ENCODE results near the gene ANXA10. TPM values are rescaled to one million over a fixed set of nuclear protein-coding genes. Genes with fewer than 3 reads are reported as not detected.

The ANXA10 gene
- polyA plus RNA-seq, 2 donors, result 0.02 to 0.51 TPM

DNA sequence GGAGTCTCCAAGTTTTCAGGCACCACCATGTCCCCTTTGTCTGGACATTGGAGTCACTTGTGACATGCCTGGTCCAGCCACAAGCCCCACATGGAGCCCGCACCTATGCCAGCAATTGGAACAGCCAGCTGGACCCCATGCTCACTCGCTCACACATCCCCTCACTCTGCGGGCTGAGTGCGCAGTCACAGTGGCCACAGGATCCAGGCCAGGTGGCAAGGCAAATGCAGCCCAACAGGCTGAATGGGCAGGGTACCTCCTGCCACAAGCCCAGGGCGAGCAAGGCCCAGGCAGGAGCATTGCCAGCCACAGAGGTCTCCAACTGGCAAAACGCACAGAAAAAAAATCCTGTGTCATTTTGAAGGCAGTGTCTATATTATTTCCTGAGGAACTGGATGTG, 82.0 kb downstream of the ANXA10 start:
- no peaks in the 10 kb centered on the region for H3K4me1 ChIP-seq (ENCODE audit: control insufficient read depth in 2 of 2, insufficient read depth in 2 of 2, low read length in 1 of 2)
- no peaks in the 10 kb centered on the region for H3K9me3 ChIP-seq (ENCODE audit: control insufficient read depth in 2 of 2, insufficient read depth in 1 of 2, low read depth in 1 of 2, low read length in 1 of 2)
- H3K27me3 ChIP-seq (ENCODE audit: control insufficient read depth in 1 of 2, insufficient read depth in 2 of 2, low read length in 2 of 2), result no peaks in the 10 kb centered on the region
- no peak overlapping the region for H3K4me3 ChIP-seq (ENCODE audit: low read depth in 1 of 2, low read length in 2 of 2)
- no peaks in the 10 kb centered on the region for H3K36me3 ChIP-seq (ENCODE audit: control insufficient read depth in 2 of 2, insufficient read depth in 2 of 2, low read length in 1 of 2)
- WGBS, 2 donors, result 88 to 90% methylated on average over 6 of the region's 6 CpGs
- H3K27ac ChIP-seq (ENCODE audit: low read depth in 2 of 2, low read length in 1 of 2), result no peak overlapping the region

DNA sequence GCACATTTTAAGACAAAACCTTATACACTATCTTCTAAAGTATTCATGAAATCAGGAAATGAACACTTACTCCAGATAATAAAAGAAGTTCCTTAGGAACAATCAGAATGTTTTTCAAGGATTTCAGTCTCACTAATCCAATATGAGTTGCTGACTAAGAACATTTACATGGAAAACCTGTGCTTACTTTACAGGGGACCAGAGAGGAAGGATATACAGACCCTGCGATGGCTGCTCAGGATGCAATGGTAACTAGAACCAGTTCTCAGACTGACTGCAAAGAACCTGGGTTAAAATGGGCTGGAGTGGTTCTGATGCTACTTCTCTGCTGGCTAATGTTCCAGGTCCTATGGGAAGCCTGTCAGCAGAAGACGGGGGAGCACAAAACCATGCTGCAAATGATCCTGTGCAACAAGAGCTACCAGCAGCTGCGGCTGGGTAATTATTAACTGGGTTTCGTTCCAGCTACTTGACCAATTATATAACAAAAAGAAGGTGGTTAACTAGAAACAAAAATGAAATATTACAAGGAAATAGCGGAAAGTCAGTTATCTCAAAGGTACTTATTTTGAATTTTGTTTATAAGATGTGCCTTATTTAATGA, 85.3 kb downstream of the ANXA10 start:
- WGBS, 2 donors, result 67 to 82% methylated on average over 5 of the region's 5 CpGs
- no peaks in the 10 kb centered on the region for H3K4me1 ChIP-seq (ENCODE audit: control insufficient read depth in 2 of 2, insufficient read depth in 2 of 2, low read length in 1 of 2)

DNA sequence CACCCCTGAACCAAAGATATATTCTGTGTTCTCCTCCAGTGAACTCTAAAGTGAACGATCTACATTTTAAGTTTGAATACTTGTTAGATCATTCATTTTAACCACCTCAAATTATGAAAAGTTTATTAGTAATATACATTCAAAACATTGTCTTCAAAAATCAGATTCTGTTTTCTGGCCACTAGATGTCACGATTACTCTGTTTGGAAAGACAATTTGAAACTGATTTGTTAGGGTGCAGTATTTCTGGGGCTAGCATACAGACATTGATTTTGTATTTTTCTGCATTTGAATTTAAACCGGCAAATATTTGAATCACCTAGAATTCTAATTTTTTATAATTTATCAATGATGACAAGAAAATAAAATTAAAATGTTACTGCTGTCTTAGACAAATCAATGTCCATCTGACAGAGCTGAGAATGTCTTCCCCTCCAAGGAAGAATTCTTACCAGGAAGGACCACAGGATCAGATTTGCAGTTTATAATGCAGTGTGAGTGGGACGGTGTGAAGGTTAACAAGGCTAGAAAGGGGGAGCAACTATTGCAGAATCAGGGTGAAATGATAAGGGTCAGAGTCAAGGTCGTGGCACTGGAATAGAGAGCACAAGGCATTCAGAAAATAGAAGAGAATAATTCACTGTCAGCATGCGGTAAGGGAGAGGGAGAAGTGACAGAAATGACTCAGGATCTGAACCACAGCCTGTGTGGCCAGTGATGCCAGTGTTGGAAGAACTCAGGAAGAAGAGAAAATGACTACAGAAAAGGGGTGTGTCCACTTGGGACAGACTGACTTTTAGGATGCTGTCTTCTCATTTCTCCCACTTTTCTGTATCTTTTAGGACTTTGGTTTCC, 91.6 kb downstream of the ANXA10 start:
- no peak overlapping the region for H3K27ac ChIP-seq (ENCODE audit: low read depth in 2 of 2, low read length in 1 of 2)

More for the DNA sequence above, 85.3 kb downstream of the ANXA10 start:
- H3K27me3 ChIP-seq (ENCODE audit: control insufficient read depth in 1 of 2, insufficient read depth in 2 of 2, low read length in 2 of 2), result no peaks in the 10 kb centered on the region
- no peak overlapping the region for H3K4me3 ChIP-seq (ENCODE audit: low read depth in 1 of 2, low read length in 2 of 2)
- no peak overlapping the region for H3K27ac ChIP-seq (ENCODE audit: low read depth in 2 of 2, low read length in 1 of 2)
- no peaks in the 10 kb centered on the region for H3K36me3 ChIP-seq (ENCODE audit: control insufficient read depth in 2 of 2, insufficient read depth in 2 of 2, low read length in 1 of 2)
- H3K9me3 ChIP-seq (ENCODE audit: control insufficient read depth in 2 of 2, insufficient read depth in 1 of 2, low read depth in 1 of 2, low read length in 1 of 2), result no peaks in the 10 kb centered on the region

DNA sequence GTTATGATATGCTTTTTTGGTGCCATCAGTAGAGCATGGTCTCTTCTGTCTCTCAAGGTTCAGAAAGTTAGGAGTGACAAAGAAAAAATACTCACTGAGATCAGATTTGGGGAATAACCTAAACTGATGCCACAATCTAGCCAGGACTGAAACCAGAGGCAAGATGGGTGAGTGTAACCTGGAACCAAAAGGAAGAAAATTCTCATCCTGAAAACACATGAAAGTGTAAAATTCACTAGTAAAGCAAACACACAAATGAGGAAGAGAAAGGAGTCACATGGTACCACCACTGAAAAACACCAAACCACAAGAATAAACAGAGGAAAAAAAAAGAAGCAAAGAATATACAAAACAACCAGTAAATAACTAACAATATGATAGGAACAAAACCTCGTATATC, 96.4 kb downstream of the ANXA10 start:
- Histone ChIP-seq H3K4me3 (ENCODE audit: low read depth in 1 of 2, low read length in 2 of 2) (no peak overlapping the region), H3K27me3 (ENCODE audit: control insufficient read depth in 1 of 2, insufficient read depth in 2 of 2, low read length in 2 of 2) (no peaks in the 10 kb centered on the region), H3K27ac (ENCODE audit: low read depth in 2 of 2, low read length in 1 of 2) (no peak overlapping the region), H3K9me3 (ENCODE audit: control insufficient read depth in 2 of 2, insufficient read depth in 1 of 2, low read depth in 1 of 2, low read length in 1 of 2) (no peaks in the 10 kb centered on the region), H3K4me1 (ENCODE audit: control insufficient read depth in 2 of 2, insufficient read depth in 2 of 2, low read length in 1 of 2) (no peaks in the 10 kb centered on the region), H3K36me3 (ENCODE audit: control insufficient read depth in 2 of 2, insufficient read depth in 2 of 2, low read length in 1 of 2) (no peaks in the 10 kb centered on the region)
- 78 to 92% methylated on average over 1 of the region's 1 CpG for WGBS, 2 donors

More for the DNA sequence above, 91.6 kb downstream of the ANXA10 start:
- no peaks in the 10 kb centered on the region for H3K9me3 ChIP-seq (ENCODE audit: control insufficient read depth in 2 of 2, insufficient read depth in 1 of 2, low read depth in 1 of 2, low read length in 1 of 2)
- no peaks in the 10 kb centered on the region for H3K4me1 ChIP-seq (ENCODE audit: control insufficient read depth in 2 of 2, insufficient read depth in 2 of 2, low read length in 1 of 2)
- H3K4me3 ChIP-seq (ENCODE audit: low read depth in 1 of 2, low read length in 2 of 2), result no peak overlapping the region
- no peaks in the 10 kb centered on the region for H3K36me3 ChIP-seq (ENCODE audit: control insufficient read depth in 2 of 2, insufficient read depth in 2 of 2, low read length in 1 of 2)
- WGBS, 2 donors, result 27 to 33% methylated on average over 6 of the region's 6 CpGs
- H3K27me3 ChIP-seq (ENCODE audit: control insufficient read depth in 1 of 2, insufficient read depth in 2 of 2, low read length in 2 of 2), result no peaks in the 10 kb centered on the region

DNA sequence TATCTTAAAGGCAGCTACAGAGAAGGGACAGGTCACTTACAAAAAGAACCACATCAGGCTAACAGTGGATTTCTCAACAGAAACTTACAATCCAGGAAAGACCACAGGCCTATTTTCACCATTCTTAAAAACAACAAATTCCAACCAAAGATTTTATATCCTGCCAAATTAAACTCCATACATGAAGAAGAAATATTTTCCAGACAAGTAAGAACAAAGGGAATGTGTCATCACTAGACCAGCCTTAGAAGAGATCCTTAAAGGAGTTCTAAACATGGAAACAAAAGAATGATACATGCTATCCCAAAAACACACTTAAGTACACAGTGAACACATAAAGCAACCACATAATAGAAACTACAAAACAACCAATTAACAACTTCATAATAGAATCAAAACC, 105.6 kb downstream of the ANXA10 start:
- Histone ChIP-seq H3K27ac (ENCODE audit: low read depth in 2 of 2, low read length in 1 of 2) (no peak overlapping the region), H3K9me3 (ENCODE audit: control insufficient read depth in 2 of 2, insufficient read depth in 1 of 2, low read depth in 1 of 2, low read length in 1 of 2) (peaks cover 0 to 4% of the 10 kb centered on the region in 2 donors), H3K27me3 (ENCODE audit: control insufficient read depth in 1 of 2, insufficient read depth in 2 of 2, low read length in 2 of 2) (no peaks in the 10 kb centered on the region), H3K36me3 (ENCODE audit: control insufficient read depth in 2 of 2, insufficient read depth in 2 of 2, low read length in 1 of 2) (no peaks in the 10 kb centered on the region), H3K4me3 (ENCODE audit: low read depth in 1 of 2, low read length in 2 of 2) (no peak overlapping the region), H3K4me1 (ENCODE audit: control insufficient read depth in 2 of 2, insufficient read depth in 2 of 2, low read length in 1 of 2) (no peaks in the 10 kb centered on the region)

DNA sequence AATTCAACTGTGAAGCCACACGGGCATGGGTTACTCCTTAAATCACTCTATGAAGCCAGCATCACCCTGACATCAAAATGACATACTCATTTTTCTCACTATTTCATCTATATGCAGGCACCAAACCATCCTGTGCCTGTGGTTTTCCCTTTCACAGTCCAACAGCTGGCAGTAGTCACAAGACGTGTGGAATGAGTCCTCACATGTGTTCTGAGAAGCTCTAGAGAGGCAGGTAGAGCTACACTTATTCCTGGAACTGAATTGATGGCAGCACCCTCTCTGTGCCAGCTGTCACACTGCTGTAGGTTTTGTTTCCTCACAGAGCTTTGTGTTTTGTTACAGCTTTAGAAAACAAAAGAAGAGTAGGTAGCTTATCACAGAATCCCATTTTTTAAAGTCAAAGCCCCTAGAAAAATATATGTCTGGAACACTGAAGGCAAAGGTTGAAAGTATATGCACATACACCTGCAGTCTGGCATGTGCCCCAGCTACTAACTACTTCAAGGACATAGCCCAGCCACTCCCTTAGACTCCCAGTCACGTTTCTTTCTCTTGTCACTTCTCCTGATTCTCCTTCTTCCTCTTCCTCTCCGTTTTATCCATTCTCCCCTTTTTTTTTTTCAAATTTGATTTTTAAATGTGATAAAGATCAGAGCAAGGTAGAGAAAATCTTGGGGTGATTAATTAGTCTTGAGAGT, 107.1 kb downstream of the ANXA10 start:
- Histone ChIP-seq H3K4me3 (ENCODE audit: low read depth in 1 of 2, low read length in 2 of 2) (no peak overlapping the region), H3K4me1 (ENCODE audit: control insufficient read depth in 2 of 2, insufficient read depth in 2 of 2, low read length in 1 of 2) (no peaks in the 10 kb centered on the region), H3K27ac (ENCODE audit: low read depth in 2 of 2, low read length in 1 of 2) (no peak overlapping the region), H3K36me3 (ENCODE audit: control insufficient read depth in 2 of 2, insufficient read depth in 2 of 2, low read length in 1 of 2) (no peaks in the 10 kb centered on the region), H3K9me3 (ENCODE audit: control insufficient read depth in 2 of 2, insufficient read depth in 1 of 2, low read depth in 1 of 2, low read length in 1 of 2) (peaks cover 6 to 8% of the 10 kb centered on the region in 2 donors), H3K27me3 (ENCODE audit: control insufficient read depth in 1 of 2, insufficient read depth in 2 of 2, low read length in 2 of 2) (no peaks in the 10 kb centered on the region)
- 49 to 51% methylated on average over 4 of the region's 4 CpGs for WGBS, 2 donors

DNA sequence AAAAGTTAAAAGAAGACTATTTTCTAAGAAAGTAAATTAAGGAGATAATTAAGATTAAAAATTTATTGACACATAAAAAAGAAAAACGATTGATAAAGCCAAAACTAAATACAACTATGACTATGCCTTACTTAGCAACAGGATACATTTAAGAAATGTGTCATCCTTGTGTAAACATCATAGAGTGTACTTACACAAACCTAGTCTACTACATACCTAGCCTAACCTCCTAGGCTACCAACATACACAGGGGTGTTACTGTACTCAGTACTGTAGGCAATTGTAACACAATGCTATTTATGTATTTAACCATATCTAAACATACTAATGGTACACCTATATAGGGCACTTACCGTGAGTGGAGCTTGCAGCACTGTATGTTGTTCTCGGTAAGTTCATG, 108.3 kb downstream of the ANXA10 start:
- Histone ChIP-seq H3K9me3 (ENCODE audit: control insufficient read depth in 2 of 2, insufficient read depth in 1 of 2, low read depth in 1 of 2, low read length in 1 of 2) (peaks cover 6 to 8% of the 10 kb centered on the region in 2 donors), H3K27ac (ENCODE audit: low read depth in 2 of 2, low read length in 1 of 2) (no peak overlapping the region), H3K36me3 (ENCODE audit: control insufficient read depth in 2 of 2, insufficient read depth in 2 of 2, low read length in 1 of 2) (no peaks in the 10 kb centered on the region), H3K27me3 (ENCODE audit: control insufficient read depth in 1 of 2, insufficient read depth in 2 of 2, low read length in 2 of 2) (no peaks in the 10 kb centered on the region), H3K4me3 (ENCODE audit: low read depth in 1 of 2, low read length in 2 of 2) (no peak overlapping the region), H3K4me1 (ENCODE audit: control insufficient read depth in 2 of 2, insufficient read depth in 2 of 2, low read length in 1 of 2) (no peaks in the 10 kb centered on the region)
- 69 to 70% methylated on average over 3 of the region's 3 CpGs for WGBS, 2 donors

DNA sequence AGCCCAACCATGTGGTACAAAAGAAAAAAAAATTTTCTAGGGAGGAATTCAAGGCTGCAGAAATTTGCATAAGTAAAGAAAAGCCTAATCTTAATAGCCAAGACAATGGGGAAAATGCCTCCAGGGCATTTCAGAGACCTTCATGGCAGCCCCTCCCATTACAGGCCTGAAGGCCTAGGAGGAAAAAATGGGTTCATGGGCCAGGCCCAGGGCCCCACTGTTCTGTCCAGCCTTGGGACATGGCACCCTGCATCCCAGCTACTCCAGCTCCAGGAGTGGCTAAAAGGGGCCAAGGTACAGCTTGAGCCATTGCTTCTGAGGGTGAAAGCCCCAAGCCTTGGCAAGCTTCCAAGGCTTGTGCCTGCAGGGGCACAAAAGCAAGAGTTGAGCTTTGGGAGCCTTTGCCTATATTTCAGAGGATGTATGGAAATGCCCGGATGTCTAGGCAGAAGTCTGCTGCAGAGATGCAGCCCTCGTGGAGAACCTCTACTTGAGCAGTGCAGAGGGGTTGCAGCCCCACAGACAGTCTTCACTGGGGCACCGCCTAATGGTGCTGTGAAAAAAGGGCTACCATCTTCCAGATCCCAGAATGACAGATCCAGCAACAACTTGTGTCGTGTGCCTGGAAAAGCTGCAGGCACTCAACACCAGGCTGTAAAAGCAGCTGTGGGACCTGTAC, 111.0 kb downstream of the ANXA10 start:
- Histone ChIP-seq H3K4me1 (ENCODE audit: control insufficient read depth in 2 of 2, insufficient read depth in 2 of 2, low read length in 1 of 2) (no peaks in the 10 kb centered on the region), H3K9me3 (ENCODE audit: control insufficient read depth in 2 of 2, insufficient read depth in 1 of 2, low read depth in 1 of 2, low read length in 1 of 2) (peaks cover 6 to 8% of the 10 kb centered on the region in 2 donors), H3K36me3 (ENCODE audit: control insufficient read depth in 2 of 2, insufficient read depth in 2 of 2, low read length in 1 of 2) (no peaks in the 10 kb centered on the region), H3K27me3 (ENCODE audit: control insufficient read depth in 1 of 2, insufficient read depth in 2 of 2, low read length in 2 of 2) (no peaks in the 10 kb centered on the region), H3K4me3 (ENCODE audit: low read depth in 1 of 2, low read length in 2 of 2) (no peak overlapping the region), H3K27ac (ENCODE audit: low read depth in 2 of 2, low read length in 1 of 2) (no peak overlapping the region)
- 89 to 97% methylated on average over 4 of the region's 4 CpGs for WGBS, 2 donors

DNA sequence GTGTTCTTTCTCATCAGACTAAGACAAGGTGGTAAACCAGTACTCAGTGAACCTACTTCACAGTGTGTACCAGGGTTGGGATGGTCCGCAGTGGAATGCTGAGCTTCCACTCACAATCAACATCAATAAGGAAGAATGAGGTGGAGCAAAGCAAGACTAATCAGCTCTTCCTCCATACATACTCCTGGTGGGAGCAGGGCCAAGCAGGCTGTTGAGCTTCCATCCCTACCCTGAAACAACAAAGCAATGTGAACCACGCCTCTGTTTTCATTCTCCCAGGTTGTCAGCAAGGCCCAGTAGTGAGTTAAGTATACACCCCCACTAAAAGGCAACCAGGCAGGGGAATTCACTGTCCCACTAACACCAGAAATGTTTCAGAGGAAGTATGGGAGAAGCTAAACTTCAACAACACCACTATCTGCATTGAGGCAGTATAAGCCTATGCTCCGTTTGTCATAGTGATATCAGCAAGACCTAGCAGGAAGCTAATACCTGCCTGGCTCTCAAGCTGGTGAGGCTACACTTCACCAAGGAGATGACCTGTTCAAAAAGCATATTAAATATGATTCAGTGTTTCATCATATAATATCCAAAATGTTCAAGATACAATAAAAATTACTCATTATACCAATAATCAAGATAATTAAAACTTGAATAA, 116.7 kb downstream of the ANXA10 start:
- Histone ChIP-seq H3K4me3 (ENCODE audit: low read depth in 1 of 2, low read length in 2 of 2) (no peak overlapping the region), H3K4me1 (ENCODE audit: control insufficient read depth in 2 of 2, insufficient read depth in 2 of 2, low read length in 1 of 2) (no peaks in the 10 kb centered on the region), H3K27me3 (ENCODE audit: control insufficient read depth in 1 of 2, insufficient read depth in 2 of 2, low read length in 2 of 2) (no peaks in the 10 kb centered on the region), H3K36me3 (ENCODE audit: control insufficient read depth in 2 of 2, insufficient read depth in 2 of 2, low read length in 1 of 2) (no peaks in the 10 kb centered on the region), H3K27ac (ENCODE audit: low read depth in 2 of 2, low read length in 1 of 2) (no peak overlapping the region), H3K9me3 (ENCODE audit: control insufficient read depth in 2 of 2, insufficient read depth in 1 of 2, low read depth in 1 of 2, low read length in 1 of 2) (no peaks in the 10 kb centered on the region)
- WGBS, 2 donors, result 90 to 91% methylated on average over 3 of the region's 3 CpGs
